ENCODE measurements around the gene ASB7.

The ASB7 gene

GRCh38 chr15:100693451-100693850, 91.1 kb downstream of the ASB7 start:
- Mint-ChIP-seq H3K4me1 (no peaks in the 10 kb centered on the region), H3K9me3 (no peaks in the 10 kb centered on the region), H3K4me3 (no peak overlapping the region), H3K27ac (no peak overlapping the region), H3K36me3 (no peaks in the 10 kb centered on the region)
- ATAC-seq (no peak), DNase-seq (ENCODE audit: low spot score in 2 of 2) (no peak)

- Mint-ChIP-seq H3K27ac (no peak overlapping the region), H3K36me3 (no peaks in the 10 kb centered on the region), H3K4me1 (no peaks in the 10 kb centered on the region), H3K9me3 (no peaks in the 10 kb centered on the region), H3K4me3 (no peak overlapping the region)
- ATAC-seq: no peak
- DNase-seq (ENCODE audit: low spot score in 2 of 2): no peak
Observed at GRCh38 chr15:100694381-100695021, 92.1 kb downstream of the ASB7 start.

GRCh38 chr15:100695048-100695447, 92.7 kb downstream of the ASB7 start:
- Mint-ChIP-seq H3K27ac (no peak overlapping the region), H3K36me3 (no peaks in the 10 kb centered on the region), H3K9me3 (no peaks in the 10 kb centered on the region), H3K4me1 (no peaks in the 10 kb centered on the region), H3K4me3 (no peak overlapping the region)
- ATAC-seq (no peak), DNase-seq (ENCODE audit: low spot score in 2 of 2) (no peak)

GRCh38 chr15:100696452-100696851, 94.1 kb downstream of the ASB7 start:
- Mint-ChIP-seq H3K4me1 (no peaks in the 10 kb centered on the region), H3K4me3 (no peak overlapping the region), H3K27ac (no peak overlapping the region), H3K36me3 (no peaks in the 10 kb centered on the region), H3K9me3 (no peaks in the 10 kb centered on the region)
- DNase-seq (ENCODE audit: low spot score in 2 of 2) (no peak), ATAC-seq (no peak)
